ENCODE measurements around the gene MAP2K5.

Gene MAP2K5

GRCh38 chr15:67788986-67789385, 246.5 kb downstream of the MAP2K5 start:
- DNase-seq: no peak

GRCh38 chr15:67790610-67791319, 248.3 kb downstream of the MAP2K5 start:
- no peak for DNase-seq

- DNase-seq: no peak
These were observed 249.9 kb downstream of the MAP2K5 start for GRCh38 chr15:67792250-67792942.

- no peak for DNase-seq
These were observed 252.5 kb downstream of the MAP2K5 start for GRCh38 chr15:67794832-67795574.

DNA sequence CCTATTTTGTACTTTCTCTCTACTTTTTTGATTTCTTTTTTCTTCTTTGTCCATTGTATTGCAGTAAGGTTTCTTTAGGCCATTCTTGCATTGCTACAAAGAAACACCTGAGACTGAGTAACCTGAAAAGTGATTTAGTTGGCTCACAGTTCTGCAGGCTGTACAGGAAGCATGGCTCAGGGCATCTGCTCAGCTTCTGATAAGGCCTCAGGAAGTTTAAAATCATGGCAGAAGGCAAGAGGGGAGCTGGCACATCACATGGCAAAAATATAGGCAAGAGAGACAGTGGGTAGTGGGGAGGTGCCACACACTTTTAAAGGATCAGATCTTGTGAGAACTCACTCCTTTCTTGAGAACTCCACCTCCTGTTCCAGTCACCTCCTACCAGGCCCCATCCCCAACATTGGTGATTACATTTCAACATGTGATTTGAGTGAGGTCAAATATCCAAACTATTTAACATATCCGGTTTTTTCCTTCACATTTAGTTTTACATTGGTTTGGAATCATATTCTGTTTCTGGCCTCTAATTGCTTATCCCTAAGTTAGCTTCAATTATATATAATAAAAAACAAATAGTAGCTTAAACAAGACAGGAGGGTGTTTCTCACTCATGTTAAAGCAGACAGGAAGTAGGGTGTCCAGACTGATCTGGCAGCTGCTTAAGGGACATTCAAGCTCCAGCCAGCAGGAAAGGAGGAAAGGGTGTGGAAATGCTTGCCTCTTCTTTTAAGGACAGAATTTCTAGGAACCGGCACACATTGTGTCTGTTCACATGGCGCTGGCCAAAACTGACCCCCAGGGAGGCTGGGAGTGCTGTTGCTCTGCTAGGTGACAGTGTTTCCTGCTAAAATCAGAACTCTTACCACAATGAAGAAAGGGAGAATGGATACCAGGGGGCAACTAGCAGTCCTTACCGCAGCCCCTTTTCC, 254.0 kb downstream of the MAP2K5 start:
- DNase-seq: no peak

DNA sequence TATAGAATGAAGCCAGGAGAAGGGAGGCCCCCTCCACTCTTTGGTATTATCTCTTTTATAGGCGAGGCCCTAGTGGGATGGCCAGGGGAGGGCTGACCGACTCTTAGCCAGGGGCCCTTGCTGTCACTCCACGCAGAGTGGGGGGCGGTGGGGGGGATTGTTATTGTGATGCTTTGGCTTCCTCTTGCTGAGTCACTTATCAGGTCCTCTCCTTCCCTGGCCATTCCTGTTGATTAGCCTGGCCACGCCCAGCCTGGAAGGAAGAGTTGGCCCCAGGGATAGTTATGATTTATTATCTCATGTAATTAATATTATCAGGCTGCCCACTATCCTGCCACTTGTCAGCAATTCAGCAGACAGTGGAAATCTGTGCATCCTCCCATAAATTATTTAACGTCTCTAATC, 257.3 kb downstream of the MAP2K5 start:
- DNase-seq: no peak

DNA sequence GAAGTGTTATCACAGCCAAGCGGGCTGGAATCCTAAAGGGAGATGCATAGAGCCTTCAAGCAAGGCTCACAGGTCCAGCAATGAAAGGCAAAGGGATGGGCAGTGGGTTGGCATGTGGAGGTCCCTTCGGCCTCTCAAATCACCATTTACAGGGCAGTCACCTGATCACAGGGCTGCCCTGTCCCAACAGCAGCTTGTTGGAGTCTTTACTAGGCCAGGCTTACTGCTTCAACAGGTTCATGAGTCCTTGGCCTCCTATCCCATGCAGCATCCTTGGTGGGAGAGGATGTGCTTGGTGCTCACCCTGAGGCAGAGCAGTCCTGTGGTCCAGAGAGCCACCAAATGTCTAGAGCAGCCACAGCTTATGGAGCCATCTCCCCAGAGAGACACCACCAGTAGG, 258.6 kb downstream of the MAP2K5 start:
- DNase-seq: no peak

DNA sequence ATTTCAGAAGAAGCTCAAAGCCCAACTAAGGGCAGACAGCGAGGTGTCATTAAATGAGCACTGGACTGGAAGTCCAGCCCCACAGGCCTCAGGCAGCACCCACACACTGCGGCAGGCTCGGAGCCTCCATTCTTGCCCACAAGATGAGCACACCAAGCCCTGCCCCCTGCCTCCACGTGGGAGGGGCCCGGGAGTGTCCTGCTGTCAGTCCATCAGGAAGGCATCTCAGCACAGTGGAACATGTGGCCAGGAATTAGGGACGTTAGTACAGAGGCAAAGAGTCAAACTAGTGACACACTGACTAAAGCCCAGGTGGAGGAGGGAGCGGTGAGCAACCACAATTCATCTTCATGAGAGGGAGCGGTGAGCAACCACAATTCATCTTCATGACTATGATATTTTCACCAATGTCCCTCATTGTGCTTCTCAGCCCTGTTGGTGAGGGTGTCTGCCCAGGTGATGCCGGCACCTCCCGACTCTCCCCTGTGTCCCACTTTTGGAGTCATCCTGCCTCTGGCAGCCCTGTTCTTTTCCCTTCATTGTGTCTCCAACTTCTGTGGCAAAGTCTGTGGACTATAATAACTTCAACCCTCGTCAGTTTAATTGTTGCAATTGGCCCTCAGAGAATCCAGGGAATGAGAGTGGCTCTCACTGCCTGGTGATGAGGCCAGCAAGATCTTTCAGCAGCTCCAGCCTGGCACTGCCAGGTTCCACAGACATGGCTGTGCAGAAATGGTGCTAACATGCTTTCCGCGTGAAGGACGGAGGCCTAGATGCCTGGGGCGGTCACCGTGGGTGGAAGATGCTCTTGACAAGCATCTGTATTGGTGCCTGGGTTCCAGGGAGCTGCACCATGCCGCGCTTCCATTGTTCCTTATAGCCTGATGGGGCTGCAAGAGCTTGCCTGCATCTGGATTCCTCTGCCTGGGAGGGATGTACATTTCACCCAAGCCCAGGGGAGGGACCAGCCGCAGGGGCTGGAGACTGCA, 259.7 kb downstream of the MAP2K5 start:
- no peak for DNase-seq

GRCh38 chr15:67803299-67803698, 260.8 kb downstream of the MAP2K5 start:
- DNase-seq: no peak

DNA sequence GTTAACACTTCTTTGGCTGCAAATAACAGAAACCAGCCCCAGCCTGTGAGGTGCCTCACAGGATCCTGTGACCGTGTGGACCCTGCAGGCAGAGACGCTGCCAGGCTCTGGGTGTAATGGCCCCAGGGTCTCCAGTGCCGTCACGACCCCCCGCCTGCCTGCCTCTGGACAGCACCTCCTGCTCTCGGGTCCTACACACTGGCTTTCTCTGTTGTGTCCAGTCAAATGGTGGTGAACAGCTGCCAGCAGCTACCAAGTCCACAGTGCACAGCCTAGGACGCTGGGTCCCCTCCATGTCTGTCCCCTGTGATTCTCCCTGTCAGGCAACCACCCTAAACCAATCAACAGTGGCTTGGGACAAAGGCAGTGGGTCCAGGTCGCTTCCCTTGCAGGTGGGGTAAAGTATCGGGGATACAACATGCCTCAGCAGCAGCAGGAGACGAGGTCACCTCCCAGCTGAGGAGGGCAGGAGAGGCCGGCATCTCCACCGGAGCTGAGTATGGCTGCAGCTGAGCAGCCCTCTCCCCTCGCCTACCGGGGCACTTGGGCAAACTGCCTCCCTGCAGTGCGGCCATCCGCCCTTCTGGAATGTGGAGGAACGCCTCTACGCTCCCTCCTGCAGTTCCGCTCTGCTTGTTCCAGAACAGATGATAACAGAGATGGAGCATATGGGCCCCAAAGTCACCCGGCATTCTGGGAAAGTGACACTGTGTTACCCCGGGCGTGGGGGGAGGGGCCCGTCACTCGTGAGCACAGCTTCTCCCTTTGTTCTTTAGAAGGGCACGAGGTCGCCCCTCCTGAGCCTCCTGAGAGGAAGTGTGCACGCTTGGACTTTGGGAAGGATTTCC, 261.7 kb downstream of the MAP2K5 start:
- DNase-seq: no peak

GRCh38 chr15:67805008-67805665, 262.6 kb downstream of the MAP2K5 start:
- DNase-seq: no peak

- DNase-seq: no peak
These were observed 263.4 kb downstream of the MAP2K5 start for GRCh38 chr15:67805666-67806516.

- no peak for DNase-seq
These were observed 264.0 kb downstream of the MAP2K5 start for GRCh38 chr15:67806536-67806935.

DNA sequence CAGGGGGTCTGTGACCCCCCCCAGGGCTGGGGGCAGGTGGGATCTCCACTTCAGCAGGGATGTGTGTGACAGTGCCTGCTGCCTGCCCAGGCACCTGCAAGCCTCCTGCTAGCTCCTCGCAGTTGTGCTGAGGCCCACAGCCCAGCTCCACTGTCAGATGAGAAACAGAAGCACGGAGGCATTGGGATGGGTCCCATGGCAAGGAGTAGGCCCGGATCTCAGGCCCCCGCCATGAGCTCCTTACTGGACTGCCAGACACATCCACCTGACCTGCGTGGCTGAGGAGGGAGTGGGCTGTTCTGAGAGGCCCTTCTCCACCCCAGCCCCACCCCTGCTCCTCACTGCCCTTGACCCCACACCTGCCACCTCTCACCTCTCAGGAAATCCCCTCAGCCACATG, 264.6 kb downstream of the MAP2K5 start:
- DNase-seq: no peak

GRCh38 chr15:67807836-67808235, 265.3 kb downstream of the MAP2K5 start:
- DNase-seq: no peak

GRCh38 chr15:67808821-67809220, 266.3 kb downstream of the MAP2K5 start:
- no peak for DNase-seq

DNA sequence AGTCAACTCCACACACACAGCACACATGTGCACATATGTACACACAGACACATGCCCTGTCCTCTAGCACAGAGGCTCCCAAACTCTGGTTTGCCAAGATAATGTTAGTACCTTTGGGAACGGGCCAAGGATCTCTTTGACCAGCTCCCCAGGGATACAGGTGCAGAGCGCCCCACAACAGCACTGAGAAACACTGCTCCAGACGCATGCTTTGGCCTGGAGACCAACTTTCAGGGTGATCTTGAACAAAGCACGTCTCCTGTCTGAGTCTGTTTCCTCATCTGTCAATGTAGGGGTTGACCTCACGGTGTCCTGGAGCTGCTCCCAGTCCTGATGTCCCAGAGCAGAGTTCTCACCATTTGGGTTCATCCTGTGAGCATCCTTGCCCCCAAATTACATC, 266.9 kb downstream of the MAP2K5 start:
- DNase-seq: no peak

GRCh38 chr15:67809866-67810265, 267.4 kb downstream of the MAP2K5 start:
- no peak for DNase-seq

DNA sequence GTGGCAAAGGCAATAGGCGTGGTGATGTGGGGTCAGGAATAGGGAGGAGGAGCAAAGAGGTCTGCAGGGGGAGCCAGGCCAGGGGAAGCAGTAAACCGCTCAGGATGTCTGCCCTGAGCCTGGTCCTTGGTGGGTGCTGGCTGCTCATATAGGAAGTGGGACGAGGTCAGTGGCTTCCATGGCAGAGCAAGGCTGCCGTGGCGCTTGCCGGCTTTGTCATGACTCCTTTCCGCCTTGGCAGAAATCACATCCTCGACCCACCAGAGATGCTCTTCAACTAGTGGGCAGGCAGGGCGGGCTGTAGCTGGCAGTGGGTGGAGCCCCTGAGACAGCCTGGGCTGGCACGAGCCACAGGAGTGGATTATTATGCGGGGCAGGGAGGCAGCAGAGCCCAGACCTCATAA, 269.7 kb downstream of the MAP2K5 start:
- DNase-seq: no peak
